ENCODE data around the gene SLC24A4. TPM values are rescaled to one million over a fixed set of nuclear protein-coding genes. Genes with fewer than 3 reads are reported as not detected.

The SLC24A4 gene
- polyA plus RNA-seq, 1 donor: 1.2 TPM

GRCh38 chr14:92317511-92317910 is 5.5 kb upstream of the SLC24A4 start:
- DNase-seq: no peak

GRCh38 chr14:92321701-92322100 is 1.3 kb upstream of the SLC24A4 start:
- no peak for DNase-seq

- DNase-seq: no peak
Measured at GRCh38 chr14:92322516-92322915, 449 bp upstream of the SLC24A4 start.

GRCh38 chr14:92323916-92324818 is 1.2 kb downstream of the SLC24A4 start:
- no peak for DNase-seq

- DNase-seq: no peak
Measured at GRCh38 chr14:92325835-92326234, 2.9 kb downstream of the SLC24A4 start.

GRCh38 chr14:92328664-92329255 is 5.8 kb downstream of the SLC24A4 start:
- no peak for DNase-seq

- no peak for DNase-seq
Measured at GRCh38 chr14:92334050-92334449, 11.1 kb downstream of the SLC24A4 start.

- no peak for DNase-seq
Measured at GRCh38 chr14:92336363-92336762, 13.4 kb downstream of the SLC24A4 start.

GRCh38 chr14:92339426-92339825 is 16.5 kb downstream of the SLC24A4 start:
- no peak for DNase-seq

GRCh38 chr14:92340071-92340470 is 17.1 kb downstream of the SLC24A4 start:
- no peak for DNase-seq

- no peak for DNase-seq
Measured at GRCh38 chr14:92340931-92341330, 18.0 kb downstream of the SLC24A4 start.

GRCh38 chr14:92341791-92342190 is 18.8 kb downstream of the SLC24A4 start:
- DNase-seq: no peak

GRCh38 chr14:92348154-92348553 is 25.2 kb downstream of the SLC24A4 start:
- DNase-seq: no peak

GRCh38 chr14:92351750-92352149 is 28.8 kb downstream of the SLC24A4 start:
- no peak for DNase-seq

GRCh38 chr14:92352158-92352985 is 29.4 kb downstream of the SLC24A4 start:
- no peak for DNase-seq

- DNase-seq: no peak
Measured at GRCh38 chr14:92353447-92353846, 30.5 kb downstream of the SLC24A4 start.

GRCh38 chr14:92356677-92357076 is 33.7 kb downstream of the SLC24A4 start:
- no peak for DNase-seq

GRCh38 chr14:92360651-92361370 is 37.8 kb downstream of the SLC24A4 start:
- DNase-seq: no peak

GRCh38 chr14:92362781-92363235 is 39.8 kb downstream of the SLC24A4 start:
- peak; percentile 44 for DNase-seq

GRCh38 chr14:92366237-92366636 is 43.3 kb downstream of the SLC24A4 start:
- DNase-seq: no peak

- DNase-seq: no peak
Measured at GRCh38 chr14:92368001-92368400, 45.0 kb downstream of the SLC24A4 start.

GRCh38 chr14:92369097-92369496 is 46.1 kb downstream of the SLC24A4 start:
- DNase-seq: no peak
